CD14-positive monocyte (primary cell): ENCODE data around the gene IL20. TPM values are rescaled to one million over a fixed set of nuclear protein-coding genes. Genes with fewer than 3 reads are reported as not detected.

ENCODE experiments used
- DNase-seq, 3 donors: peaks; one replicate each; pipeline ENCODE4 v3.0.0-alpha.2; 2011 to 2022
- H2AFZ ChIP-seq: 2 replicates; pipeline ENCODE4 v1.6.0; 2012; ENCODE audit warnings: mild to moderate bottlenecking, low read depth, low read length, inconsistent platforms; ENCODE audit not compliant: insufficient read depth, poor library complexity, severe bottlenecking
- H3K27ac ChIP-seq, 2 donors: 1 replicate in 1 of 2; 2 replicates in 1 of 2; pipeline ENCODE4 v1.5.1; 2012 to 2013; ENCODE audit warnings: low read length in 2 of 2, control low read depth in 1 of 2, inconsistent platforms in 1 of 2, low read depth in 1 of 2, mild to moderate bottlenecking in 1 of 2
- H3K27me3 ChIP-seq, 2 donors: one replicate each; pipeline versions ENCODE4 v1.6.0 to v1.6.1; 2011 to 2013; ENCODE audit warnings: low read length in 2 of 2; ENCODE audit not compliant: control insufficient read depth in 2 of 2, insufficient read depth in 2 of 2
- H3K36me3 ChIP-seq, 2 donors: replicated peaks in 1 of 2; 1 replicate in 1 of 2; 2 replicates in 1 of 2; pipeline versions ENCODE4 v1.5.1 to v1.6.1; 2012 to 2013; ENCODE audit warnings: low read length in 2 of 2, control low read depth in 1 of 2, inconsistent platforms in 1 of 2, mild to moderate bottlenecking in 1 of 2; ENCODE audit not compliant: insufficient read depth in 2 of 2, control insufficient read depth in 1 of 2
- H3K4me1 ChIP-seq, 2 donors: 1 replicate in 1 of 2; 2 replicates in 1 of 2; pipeline versions ENCODE4 v1.5.1 to v1.6.1; 2012 to 2013; ENCODE audit warnings: low read length in 2 of 2, control low read depth in 1 of 2, inconsistent platforms in 1 of 2, mild to moderate bottlenecking in 1 of 2, moderate library complexity in 1 of 2; ENCODE audit not compliant: insufficient read depth in 2 of 2, control insufficient read depth in 1 of 2
- H3K4me2 ChIP-seq: replicated peaks from 2 replicates; pipeline ENCODE3; 2012; ENCODE audit warnings: low read length, moderate library complexity, mild to moderate bottlenecking; ENCODE audit not compliant: poor library complexity, severe bottlenecking; ENCODE audit errors: extremely low read depth
- H3K4me3 ChIP-seq, 3 experiments: fragments of 200-600 bp in 1 of 3; sonication (generic) in 1 of 3; replicated peaks in 1 of 3; 1 replicate in 2 of 3; 2 replicates in 1 of 3; pipeline ENCODE4 v1.5.1; 2011 to 2013; ENCODE audit warnings: low read length in 3 of 3, mild to moderate bottlenecking in 3 of 3, control low read depth in 2 of 3, low read depth in 2 of 3, inconsistent platforms in 1 of 3, moderate library complexity in 1 of 3
- H3K79me2 ChIP-seq: 2 replicates; pipeline ENCODE4 v1.6.0; 2012; ENCODE audit warnings: mild to moderate bottlenecking, control low read depth, inconsistent platforms, low read length, moderate library complexity; ENCODE audit not compliant: insufficient read depth
- H3K9ac ChIP-seq: 2 replicates; pipeline ENCODE4 v1.6.0; 2017; ENCODE audit warnings: low read length, mild to moderate bottlenecking; ENCODE audit not compliant: insufficient read depth, poor library complexity, severe bottlenecking
- H3K9me3 ChIP-seq, 2 donors: replicated peaks in 1 of 2; 1 replicate in 1 of 2; 2 replicates in 1 of 2; pipeline versions ENCODE4 v1.5.1 to v1.6.1; 2012 to 2013; ENCODE audit warnings: low read length in 2 of 2, control low read depth in 1 of 2; ENCODE audit not compliant: control insufficient read depth in 1 of 2, insufficient read depth in 1 of 2
- H4K20me1 ChIP-seq: 2 replicates; pipeline ENCODE4 v1.6.0; 2012; ENCODE audit warnings: mild to moderate bottlenecking, low read length, control low read depth, moderate library complexity; ENCODE audit not compliant: insufficient read depth
- H3K27ac Mint-ChIP-seq, 7 donors: one replicate each; pipeline ENCODE4 v1.8.0; 2020; ENCODE audit warnings: mild to moderate bottlenecking in 7 of 7, mixed read lengths in 7 of 7, moderate library complexity in 6 of 7, inconsistent platforms in 2 of 7
- H3K27me3 Mint-ChIP-seq, 3 donors: one replicate each; pipeline ENCODE4 v1.8.0; 2021 to 2022; ENCODE audit warnings: low read depth in 3 of 3, mild to moderate bottlenecking in 3 of 3, mixed read lengths in 3 of 3, moderate library complexity in 3 of 3, inconsistent platforms in 1 of 3
- H3K36me3 Mint-ChIP-seq, 2 donors: one replicate each; pipeline ENCODE4 v1.8.0; 2020; ENCODE audit warnings: mixed read lengths in 2 of 2, inconsistent platforms in 1 of 2, mild to moderate bottlenecking in 1 of 2
- H3K4me1 Mint-ChIP-seq: one replicate; pipeline ENCODE4 v1.8.0; 2020; ENCODE audit warnings: mild to moderate bottlenecking, mixed read lengths
- H3K4me3 Mint-ChIP-seq, 2 donors: one replicate each; pipeline ENCODE4 v1.8.0; 2020; ENCODE audit warnings: mild to moderate bottlenecking in 2 of 2, mixed read lengths in 2 of 2, moderate library complexity in 1 of 2
- H3K9me3 Mint-ChIP-seq, 7 donors: one replicate each; pipeline ENCODE4 v1.8.0; 2020 to 2022; ENCODE audit warnings: mixed read lengths in 7 of 7, mild to moderate bottlenecking in 6 of 7, moderate library complexity in 6 of 7, inconsistent platforms in 2 of 7
- WGBS: methylation state at CpG from one replicate; pipeline ENCODE4 v1.1.5; 2013; ENCODE audit warnings: missing lambda C conversion rate; ENCODE audit not compliant: insufficient coverage; 5-methylcytosine and 5-hydroxymethylcytosine counted together
- intact Hi-C, 2 donors: fragments of 100-400 bp; cut with micrococcal nuclease; formaldehyde crosslinking; loops; one replicate each; pipeline versions ENCODE4 v1.15.0 to v1.15.1; 2023
- polyA plus RNA-seq, 3 donors: library from polyadenylated mRNA; depleted of rRNA in 1 of 3; unstranded in 2 of 3; stranded (reverse) in 1 of 3; fragments of 300-500 nt in 2 of 3; fragments of >200 nt in 1 of 3; fragmentation: Illumina TruSeq in 2 of 3; gene quantifications; 1 replicate in 2 of 3; 2 replicates in 1 of 3; pipeline ENCODE4 v1.2.3, GENCODE V29; 2012 to 2021
- TF ChIP-seq, protein P1 (sequence below): fragments of 200-600 bp; IDR thresholded peaks from one replicate; pipeline ENCODE4 v1.8.0; 2022; ENCODE audit warnings: antibody characterized with exemption, mild to moderate bottlenecking

IL20 gene
- polyA plus RNA-seq, 3 donors: not detected

DNA sequence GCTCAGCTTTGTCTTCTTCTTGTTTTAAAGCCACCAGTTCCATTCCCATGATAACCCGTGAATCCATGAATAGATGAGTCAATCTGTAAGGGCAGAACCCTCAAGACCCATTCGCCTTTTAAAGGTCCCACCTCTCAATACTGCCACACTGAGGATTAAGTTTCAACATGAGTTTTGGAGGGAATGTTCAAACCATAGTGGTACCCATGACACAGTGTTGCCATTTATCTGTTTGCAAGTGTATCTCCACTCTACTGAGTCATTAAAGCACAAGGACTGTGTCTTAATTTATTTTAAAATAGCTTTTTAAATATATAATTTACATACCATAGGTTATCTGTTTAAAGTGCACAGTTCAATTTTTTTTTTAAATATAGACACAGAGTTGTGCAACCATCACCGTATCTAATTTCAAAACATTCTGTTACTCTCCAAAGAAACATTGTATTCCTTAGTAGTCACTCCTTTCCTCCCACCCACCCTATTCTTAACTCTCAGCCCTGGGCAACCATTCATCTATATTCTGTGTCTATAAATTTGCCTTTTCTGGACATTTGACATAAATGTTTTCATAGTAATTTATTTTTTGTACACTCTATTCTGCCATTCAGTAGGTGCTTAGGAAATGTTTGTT, 27.0 kb downstream of the IL20 start:
- H3K4me1 Mint-ChIP-seq: peaks cover 17% of the 10 kb centered on the region
- peaks cover 0 to 3% (median 0%) of the 10 kb centered on the region in 7 donors for H3K9me3 Mint-ChIP-seq
- Histone ChIP-seq H3K27ac (no peak overlapping the region), H3K27me3 (no peaks in the 10 kb centered on the region), H3K4me1 (peaks cover 8 to 12% of the 10 kb centered on the region in 2 donors), H3K36me3 (no peaks in the 10 kb centered on the region), H3K4me2 (no peak overlapping the region), H3K9me3 (no peaks in the 10 kb centered on the region), H2AFZ (no peak overlapping the region), H3K4me3 (no peak overlapping the region), H3K9ac (no peak overlapping the region), H3K79me2 (no peaks in the 10 kb centered on the region), H4K20me1 (no peaks in the 10 kb centered on the region)
- TF ChIP-seq, protein P1, sequence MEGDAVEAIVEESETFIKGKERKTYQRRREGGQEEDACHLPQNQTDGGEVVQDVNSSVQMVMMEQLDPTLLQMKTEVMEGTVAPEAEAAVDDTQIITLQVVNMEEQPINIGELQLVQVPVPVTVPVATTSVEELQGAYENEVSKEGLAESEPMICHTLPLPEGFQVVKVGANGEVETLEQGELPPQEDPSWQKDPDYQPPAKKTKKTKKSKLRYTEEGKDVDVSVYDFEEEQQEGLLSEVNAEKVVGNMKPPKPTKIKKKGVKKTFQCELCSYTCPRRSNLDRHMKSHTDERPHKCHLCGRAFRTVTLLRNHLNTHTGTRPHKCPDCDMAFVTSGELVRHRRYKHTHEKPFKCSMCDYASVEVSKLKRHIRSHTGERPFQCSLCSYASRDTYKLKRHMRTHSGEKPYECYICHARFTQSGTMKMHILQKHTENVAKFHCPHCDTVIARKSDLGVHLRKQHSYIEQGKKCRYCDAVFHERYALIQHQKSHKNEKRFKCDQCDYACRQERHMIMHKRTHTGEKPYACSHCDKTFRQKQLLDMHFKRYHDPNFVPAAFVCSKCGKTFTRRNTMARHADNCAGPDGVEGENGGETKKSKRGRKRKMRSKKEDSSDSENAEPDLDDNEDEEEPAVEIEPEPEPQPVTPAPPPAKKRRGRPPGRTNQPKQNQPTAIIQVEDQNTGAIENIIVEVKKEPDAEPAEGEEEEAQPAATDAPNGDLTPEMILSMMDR: no peak
- intact Hi-C loops: no loop called here
- 100% methylated on average over 1 of the region's 3 CpGs for WGBS
- no peak overlapping the region for H3K4me3 Mint-ChIP-seq
- DNase-seq: no peak
- peaks cover 1 to 5% (median 3%) of the 10 kb centered on the region in 3 donors for H3K27me3 Mint-ChIP-seq
- H3K27ac Mint-ChIP-seq: peak overlapping the region in 1 of 7 donors; percentile 68
- no peaks in the 10 kb centered on the region for H3K36me3 Mint-ChIP-seq

DNA sequence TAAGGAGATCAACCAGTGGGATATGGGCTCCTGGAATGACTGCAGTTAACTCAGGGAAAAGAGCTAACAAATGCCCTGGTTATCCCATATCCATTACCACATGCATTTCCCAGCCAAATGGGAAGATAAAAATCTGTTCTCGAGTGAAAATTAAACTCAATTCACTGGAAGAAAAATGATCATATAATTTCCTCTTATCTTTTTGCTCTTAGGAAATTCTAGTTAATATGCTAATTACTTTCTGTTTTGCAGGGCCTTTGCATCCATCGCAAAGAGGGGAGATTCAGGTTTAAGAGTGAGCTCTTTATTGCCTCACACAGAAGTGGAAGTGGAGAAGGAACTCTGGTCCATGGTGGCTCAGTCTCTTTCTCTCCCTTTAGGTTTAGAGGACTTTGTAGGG, 28.0 kb downstream of the IL20 start:
- H3K4me3 ChIP-seq: no peak overlapping the region
- no peak overlapping the region for H3K27ac Mint-ChIP-seq
- no CpG with 5 or more reads among the region's 2 CpGs for WGBS

More for the DNA sequence above, 28.0 kb downstream of the IL20 start:
- peaks cover 8 to 12% of the 10 kb centered on the region in 2 donors for H3K4me1 ChIP-seq
- intact Hi-C loops: no loop called here
- H3K9ac ChIP-seq: no peak overlapping the region
- no peaks in the 10 kb centered on the region for H4K20me1 ChIP-seq
- H3K36me3 ChIP-seq: no peaks in the 10 kb centered on the region
- H3K27ac ChIP-seq: no peak overlapping the region
- Mint-ChIP-seq H3K4me1 (peaks cover 17% of the 10 kb centered on the region), H3K36me3 (no peaks in the 10 kb centered on the region), H3K4me3 (no peak overlapping the region), H3K9me3 (peaks cover 0 to under 1% (median 0%) of the 10 kb centered on the region in 7 donors), H3K27me3 (peaks cover 4 to 6% (median 6%) of the 10 kb centered on the region in 3 donors)
- no peak for DNase-seq
- TF ChIP-seq, protein P1: no peak
- H3K9me3 ChIP-seq: no peaks in the 10 kb centered on the region
- no peak overlapping the region for H3K4me2 ChIP-seq
- no peaks in the 10 kb centered on the region for H3K27me3 ChIP-seq
- no peaks in the 10 kb centered on the region for H3K79me2 ChIP-seq
- no peak overlapping the region for H2AFZ ChIP-seq
